Activated T-cell treated with anti-CD3 and anti-CD28 coated beads, Interleukin-2, amount 50 U/mL, for 1 hour (primary cell): ENCODE results near the gene RNF31.

Experiments
- DNase-seq: peaks from one replicate; pipeline ENCODE4 v3.0.0-alpha.2; 2020

The RNF31 gene

DNA sequence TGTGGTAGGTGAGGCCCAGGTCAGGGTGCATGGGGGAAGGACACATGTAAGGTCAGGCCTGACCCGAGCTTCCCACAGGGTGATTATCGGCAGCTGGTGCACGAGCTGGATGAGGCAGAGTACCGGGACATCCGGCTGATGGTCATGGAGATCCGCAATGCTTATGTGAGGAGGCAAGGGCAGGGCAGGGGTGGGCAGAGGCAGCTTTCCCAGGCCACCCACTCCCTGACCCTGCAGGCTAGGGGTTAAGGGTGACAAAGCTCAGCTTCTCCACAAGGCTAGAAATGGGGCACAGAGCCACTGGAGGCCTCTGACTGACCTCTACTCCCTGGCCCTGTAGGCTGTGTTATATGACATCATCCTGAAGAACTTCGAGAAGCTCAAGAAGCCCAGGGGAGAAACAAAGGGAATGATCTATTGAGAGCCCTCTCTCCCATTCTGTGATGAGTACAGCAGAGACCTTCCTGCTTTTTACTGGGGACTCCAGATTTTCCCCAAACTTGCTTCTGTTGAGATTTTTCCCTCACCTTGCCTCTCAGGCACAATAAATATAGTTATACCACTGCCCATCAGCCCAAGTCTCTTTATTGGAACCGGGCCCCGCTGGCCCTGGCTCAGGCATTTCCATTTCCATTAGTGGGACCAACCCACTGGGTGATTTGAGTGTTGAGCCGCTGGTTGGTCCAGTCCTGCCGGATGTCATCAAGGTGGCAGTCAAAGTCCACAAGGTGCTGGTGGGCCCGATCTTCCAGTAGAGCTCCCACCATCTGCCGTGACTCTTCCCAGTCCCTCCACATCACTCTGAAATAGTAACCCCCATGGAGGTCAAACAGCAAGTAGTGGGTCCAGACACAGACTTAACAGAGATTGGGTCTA lies 8.7 kb upstream of the RNF31 start:
- DNase-seq = no peak

- no peak for DNase-seq
Measured at GRCh38 chr14:24139272-24139934, 7.9 kb upstream of the RNF31 start.

GRCh38 chr14:24141097-24141880 lies 6.0 kb upstream of the RNF31 start, which contains the start of gene EMC9:
Gene EMC9, minus strand, starts transcription at chr14:24141591. Its CDS starts 287 bp downstream, at chr14:24141304.
- DNase-seq = peak; percentile 98

- no peak for DNase-seq
Measured at GRCh38 chr14:24143511-24143910, 3.8 kb upstream of the RNF31 start.

- DNase-seq = no peak
Measured at GRCh38 chr14:24144451-24144850, 2.8 kb upstream of the RNF31 start.

DNA sequence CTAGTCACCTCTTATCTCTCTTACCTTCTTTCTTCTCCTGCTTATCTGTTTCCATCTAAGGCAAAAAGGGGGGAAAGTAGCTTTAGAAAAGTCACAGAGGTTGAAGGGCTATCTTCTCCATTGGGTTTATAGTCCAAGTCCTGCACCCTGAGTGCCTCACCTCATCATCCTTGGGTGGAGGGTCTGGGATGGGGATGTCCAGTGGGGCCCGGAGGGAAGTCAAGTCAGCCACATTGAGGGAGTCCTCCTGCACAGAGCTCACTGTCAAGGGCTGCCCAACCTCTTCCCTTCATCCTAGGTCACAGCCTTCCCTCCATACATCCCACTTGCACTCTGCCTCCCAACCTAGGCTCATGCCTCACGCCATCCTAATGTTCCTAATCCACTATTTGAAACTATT lies 2.1 kb upstream of the RNF31 start:
- no peak for DNase-seq

GRCh38 chr14:24145690-24146452 lies 1.4 kb upstream of the RNF31 start:
- no peak for DNase-seq

- peak; percentile 85 for DNase-seq
Measured at GRCh38 chr14:24146453-24146977, 783 bp upstream of the RNF31 start, which contains the start of gene PSME2. Gene PSME2, minus strand, starts transcription at chr14:24146610. Its CDS starts 29 bp downstream, at chr14:24146581.

- DNase-seq = no peak
Measured at GRCh38 chr14:24147761-24148428, 597 bp downstream of the RNF31 start.

DNA sequence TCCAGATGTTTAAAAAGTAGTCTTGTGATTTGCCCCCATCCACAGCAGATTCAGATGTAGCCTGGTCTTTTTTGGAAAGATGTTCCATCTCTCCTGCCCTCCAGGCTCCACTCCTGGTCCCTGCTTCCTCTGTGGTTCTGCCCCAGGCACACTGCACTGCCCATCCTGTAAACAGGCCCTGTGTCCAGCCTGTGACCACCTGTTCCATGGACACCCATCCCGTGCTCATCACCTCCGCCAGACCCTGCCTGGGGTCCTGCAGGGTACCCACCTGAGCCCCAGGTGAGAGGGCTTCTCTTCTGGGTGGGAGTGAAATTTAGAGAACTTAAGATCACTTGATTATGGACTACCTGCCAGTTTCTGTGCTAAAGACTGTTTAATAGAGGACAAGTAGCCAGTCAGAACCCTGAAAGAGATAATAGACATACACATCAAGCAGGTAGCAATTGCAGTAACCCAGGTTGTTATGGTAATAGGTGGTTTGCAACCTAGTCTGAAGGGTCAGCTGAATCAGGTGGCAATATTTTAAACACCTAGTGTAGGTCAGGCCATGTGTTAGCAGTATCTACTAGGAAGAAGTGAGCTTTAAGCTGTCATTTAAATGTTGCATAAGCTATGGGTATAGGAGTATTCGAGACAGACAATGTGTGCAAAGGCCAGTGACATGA lies 2.1 kb downstream of the RNF31 start:
- DNase-seq = no peak

DNA sequence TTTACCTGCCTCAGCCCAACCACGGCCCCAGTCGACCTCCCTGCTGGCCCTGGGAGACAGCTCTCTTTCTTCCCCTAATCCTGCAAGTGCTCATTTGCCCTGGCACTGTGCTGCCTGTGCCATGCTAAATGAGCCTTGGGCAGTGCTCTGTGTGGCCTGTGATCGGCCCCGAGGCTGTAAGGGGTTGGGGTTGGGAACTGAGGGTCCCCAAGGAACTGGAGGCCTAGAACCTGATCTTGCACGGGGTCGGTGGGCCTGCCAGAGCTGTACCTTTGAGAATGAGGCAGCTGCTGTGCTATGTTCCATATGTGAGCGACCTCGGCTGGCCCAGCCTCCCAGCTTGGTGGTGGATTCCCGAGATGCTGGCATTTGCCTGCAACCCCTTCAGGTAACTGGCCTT lies 2.8 kb downstream of the RNF31 start:
- no peak for DNase-seq

DNA sequence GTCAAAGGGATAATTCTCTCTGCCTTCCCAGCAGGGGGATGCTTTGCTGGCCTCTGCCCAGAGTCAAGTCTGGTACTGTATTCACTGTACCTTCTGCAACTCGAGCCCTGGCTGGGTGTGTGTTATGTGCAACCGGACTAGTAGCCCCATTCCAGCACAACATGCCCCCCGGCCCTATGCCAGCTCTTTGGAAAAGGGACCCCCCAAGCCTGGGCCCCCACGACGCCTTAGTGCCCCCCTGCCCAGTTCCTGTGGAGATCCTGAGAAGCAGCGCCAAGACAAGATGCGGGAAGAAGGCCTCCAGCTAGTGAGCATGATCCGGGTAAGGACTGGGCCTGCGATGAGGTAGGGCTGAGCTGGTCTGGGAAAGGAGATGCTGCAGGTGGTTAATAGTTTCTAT lies 3.3 kb downstream of the RNF31 start:
- DNase-seq = no peak

- DNase-seq = no peak
Measured at GRCh38 chr14:24150993-24151392, 3.7 kb downstream of the RNF31 start.

GRCh38 chr14:24151404-24152080 lies 4.2 kb downstream of the RNF31 start:
- no peak for DNase-seq

- DNase-seq = no peak
Measured at GRCh38 chr14:24155100-24155499, 7.8 kb downstream of the RNF31 start.

- DNase-seq = no peak
Measured at GRCh38 chr14:24156840-24157239, 9.5 kb downstream of the RNF31 start.

DNA sequence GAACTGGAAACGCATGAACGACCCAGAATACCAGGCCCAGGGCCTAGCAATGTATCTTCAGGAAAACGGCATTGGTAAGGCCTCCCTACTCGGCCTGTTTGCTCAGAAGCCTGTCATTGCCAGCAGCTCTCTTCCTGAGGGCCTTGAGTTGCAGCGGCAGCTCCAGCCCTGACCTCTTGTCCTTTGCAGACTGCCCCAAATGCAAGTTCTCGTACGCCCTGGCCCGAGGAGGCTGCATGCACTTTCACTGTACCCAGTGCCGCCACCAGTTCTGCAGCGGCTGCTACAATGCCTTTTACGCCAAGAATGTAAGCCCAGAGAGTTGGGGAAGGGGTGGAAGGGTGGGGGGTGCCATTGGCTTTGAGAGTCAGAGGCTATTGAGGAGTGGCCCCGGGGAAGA lies 10.0 kb downstream of the RNF31 start:
- DNase-seq = no peak

DNA sequence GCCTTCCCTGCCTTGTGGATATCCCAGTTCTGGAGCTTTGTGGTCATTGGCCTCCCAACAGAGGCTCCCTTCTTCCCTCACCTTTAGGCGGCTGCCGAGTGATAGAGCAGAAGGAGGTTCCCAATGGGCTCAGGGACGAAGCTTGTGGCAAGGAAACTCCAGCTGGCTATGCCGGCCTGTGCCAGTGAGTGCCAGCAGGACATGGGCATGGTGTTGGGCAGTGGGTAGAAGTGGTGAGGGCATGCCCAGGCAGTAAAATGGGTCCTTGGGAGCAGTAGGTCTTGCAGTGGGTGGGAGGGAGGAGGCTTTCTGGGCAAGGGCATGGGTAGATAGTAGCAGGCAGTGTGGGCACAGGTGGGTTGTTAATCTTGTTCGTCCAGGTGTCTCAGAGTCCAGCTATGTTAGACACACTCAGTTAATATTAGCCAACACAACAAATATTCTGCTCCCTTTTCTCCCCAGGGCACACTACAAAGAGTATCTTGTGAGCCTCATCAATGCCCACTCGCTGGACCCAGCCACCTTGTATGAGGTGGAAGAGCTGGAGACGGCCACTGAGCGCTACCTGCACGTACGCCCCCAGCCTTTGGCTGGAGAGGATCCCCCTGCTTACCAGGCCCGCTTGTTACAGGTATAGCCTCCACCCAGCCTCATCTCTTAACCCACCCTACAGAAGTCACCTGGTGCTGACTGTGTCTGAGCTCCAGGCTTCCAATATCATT lies 12.6 kb downstream of the RNF31 start:
- no peak for DNase-seq

GRCh38 chr14:24160499-24160849 lies 13.2 kb downstream of the RNF31 start:
- DNase-seq = no peak
